ENCODE results near the gene EPHA8.

EPHA8 gene

DNA sequence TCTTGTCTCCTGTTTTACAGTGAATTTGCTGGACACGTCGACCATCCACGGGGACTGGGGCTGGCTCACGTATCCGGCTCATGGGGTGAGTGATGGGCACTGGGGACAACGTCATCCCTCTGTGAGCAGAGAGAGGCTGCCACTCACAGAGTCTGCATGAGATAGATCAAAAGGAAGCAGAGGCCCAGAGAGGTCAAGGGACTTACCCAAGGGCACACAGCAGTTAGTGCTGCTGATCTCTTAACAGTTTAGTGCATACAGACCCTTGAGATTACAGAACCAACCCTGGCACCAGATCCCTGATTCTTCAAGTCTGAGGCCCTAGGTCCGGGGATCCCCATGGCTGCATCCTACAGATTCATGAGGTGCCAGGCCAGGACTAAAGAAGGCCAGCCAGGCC lies 6.0 kb downstream of the EPHA8 start:
- Histone ChIP-seq H3K4me3 (ENCODE audit: low read depth, low read length) (no peak overlapping the region), H3K36me3 (ENCODE audit: control insufficient read depth, insufficient read depth, low read length) (no peaks in the 10 kb centered on the region), H3K27me3 (ENCODE audit: control insufficient read depth, insufficient read depth, low read length) (peaks cover 20% of the 10 kb centered on the region), H3K9me3 (ENCODE audit: control insufficient read depth, insufficient read depth, low read depth, low read length) (no peaks in the 10 kb centered on the region), H3K27ac (ENCODE audit: low read depth, low read length) (no peak overlapping the region), H3K4me1 (ENCODE audit: control insufficient read depth, insufficient read depth, low read length) (peaks cover 12% of the 10 kb centered on the region; the same call in 1 of the 2 replicates), H3K9ac (ENCODE audit: low read length) (no peak overlapping the region)

DNA sequence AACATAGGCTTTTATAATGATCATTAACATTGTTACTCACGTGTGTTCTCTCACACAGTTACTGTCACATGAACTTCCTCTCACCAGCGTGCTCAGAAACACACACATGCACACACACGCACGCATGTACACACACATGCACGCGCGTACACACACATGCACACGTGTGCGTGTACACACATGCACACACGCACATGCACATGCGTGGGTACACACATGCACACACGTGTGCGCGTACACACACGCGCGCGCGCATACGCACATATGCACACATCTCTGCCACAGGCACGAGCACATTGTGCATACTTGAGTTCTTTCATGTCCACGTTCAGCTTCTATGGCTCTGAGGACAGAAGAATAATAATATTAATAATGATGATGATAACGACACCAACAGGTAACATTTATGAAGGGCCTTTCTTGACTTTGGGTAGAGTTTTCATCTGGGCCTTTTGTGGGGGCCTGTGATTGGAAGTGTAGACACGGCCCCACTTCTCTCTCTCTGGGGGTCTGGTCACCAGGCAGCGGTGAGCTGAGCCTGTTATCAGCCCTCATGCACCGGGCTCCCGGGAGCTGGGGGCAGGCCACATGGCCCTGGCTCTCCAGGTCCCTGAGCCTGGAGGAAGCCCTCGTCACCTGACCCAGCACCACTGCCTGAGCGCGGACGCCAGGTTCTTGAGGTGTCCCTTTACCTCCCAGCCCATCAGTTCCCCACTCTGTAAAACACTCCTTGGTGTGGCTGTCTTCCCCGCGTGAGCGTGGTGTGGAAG lies 7.0 kb downstream of the EPHA8 start:
- no peak overlapping the region for H3K27ac ChIP-seq (ENCODE audit: low read depth, low read length)
- H3K9me3 ChIP-seq (ENCODE audit: control insufficient read depth, insufficient read depth, low read depth, low read length): no peaks in the 10 kb centered on the region
- H3K9ac ChIP-seq (ENCODE audit: low read length): no peak overlapping the region
- no peaks in the 10 kb centered on the region for H3K36me3 ChIP-seq (ENCODE audit: control insufficient read depth, insufficient read depth, low read length)
- peaks cover 11% of the 10 kb centered on the region; the same call in 1 of the 2 replicates for H3K27me3 ChIP-seq (ENCODE audit: control insufficient read depth, insufficient read depth, low read length)
- H3K4me1 ChIP-seq (ENCODE audit: control insufficient read depth, insufficient read depth, low read length): peaks cover 10% of the 10 kb centered on the region; the same call in 1 of the 2 replicates
- no peak overlapping the region for H3K4me3 ChIP-seq (ENCODE audit: low read depth, low read length)

DNA sequence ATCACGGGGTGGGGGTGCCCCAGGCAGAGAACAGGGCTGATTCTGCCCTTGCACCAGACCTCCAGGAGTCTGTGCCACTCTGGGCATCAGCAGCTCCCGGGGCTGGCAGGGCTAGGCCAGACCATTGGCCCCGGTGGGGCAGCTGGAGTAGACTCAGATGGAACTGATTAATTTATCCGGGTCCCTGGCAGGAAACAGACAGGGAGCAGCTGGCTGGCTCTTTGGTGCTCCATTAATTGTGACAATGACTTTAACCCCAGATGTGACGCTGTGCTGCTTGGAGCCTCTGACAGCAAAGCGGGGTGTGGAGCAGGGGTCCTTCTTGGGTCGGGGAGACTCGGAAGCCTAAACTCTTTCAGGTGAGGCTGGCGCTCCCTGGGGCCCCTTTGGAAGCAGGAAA lies 9.5 kb downstream of the EPHA8 start:
- no peaks in the 10 kb centered on the region for H3K36me3 ChIP-seq (ENCODE audit: control insufficient read depth, insufficient read depth, low read length)
- H3K4me3 ChIP-seq (ENCODE audit: low read depth, low read length): no peak overlapping the region
- no peaks in the 10 kb centered on the region for H3K27me3 ChIP-seq (ENCODE audit: control insufficient read depth, insufficient read depth, low read length)
- H3K4me1 ChIP-seq (ENCODE audit: control insufficient read depth, insufficient read depth, low read length): peaks cover 7% of the 10 kb centered on the region; the same call in 1 of the 2 replicates
- H3K27ac ChIP-seq (ENCODE audit: low read depth, low read length): no peak overlapping the region
- no peak overlapping the region for H3K9ac ChIP-seq (ENCODE audit: low read length)
- peaks cover 2% of the 10 kb centered on the region for H3K9me3 ChIP-seq (ENCODE audit: control insufficient read depth, insufficient read depth, low read depth, low read length)

DNA sequence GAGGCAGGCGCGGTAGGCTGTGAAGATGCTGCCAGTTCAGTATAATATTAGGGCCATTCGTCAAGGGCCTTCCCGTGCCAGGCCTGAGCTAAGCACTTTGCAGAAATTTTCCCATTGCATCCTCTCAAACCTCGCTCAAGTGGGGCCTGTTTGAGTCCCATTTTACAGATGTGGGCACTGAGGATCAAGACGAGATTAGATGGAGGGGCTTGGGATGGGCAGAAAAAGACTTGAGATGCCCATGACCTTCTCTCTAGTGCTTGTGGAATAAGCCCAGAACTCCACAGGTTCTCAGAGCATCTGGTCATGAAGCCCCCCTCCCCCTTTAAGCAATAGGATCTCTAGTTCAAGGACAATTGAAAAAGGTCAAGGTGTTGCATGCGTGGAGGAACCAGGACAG lies 9.9 kb downstream of the EPHA8 start:
- no peak overlapping the region for H3K27ac ChIP-seq (ENCODE audit: low read depth, low read length)
- H3K9ac ChIP-seq (ENCODE audit: low read length): no peak overlapping the region
- H3K27me3 ChIP-seq (ENCODE audit: control insufficient read depth, insufficient read depth, low read length): no peaks in the 10 kb centered on the region
- H3K36me3 ChIP-seq (ENCODE audit: control insufficient read depth, insufficient read depth, low read length): no peaks in the 10 kb centered on the region
- H3K9me3 ChIP-seq (ENCODE audit: control insufficient read depth, insufficient read depth, low read depth, low read length): peaks cover 6% of the 10 kb centered on the region
- peaks cover 7% of the 10 kb centered on the region; the same call in 1 of the 2 replicates for H3K4me1 ChIP-seq (ENCODE audit: control insufficient read depth, insufficient read depth, low read length)
- no peak overlapping the region for H3K4me3 ChIP-seq (ENCODE audit: low read depth, low read length)

DNA sequence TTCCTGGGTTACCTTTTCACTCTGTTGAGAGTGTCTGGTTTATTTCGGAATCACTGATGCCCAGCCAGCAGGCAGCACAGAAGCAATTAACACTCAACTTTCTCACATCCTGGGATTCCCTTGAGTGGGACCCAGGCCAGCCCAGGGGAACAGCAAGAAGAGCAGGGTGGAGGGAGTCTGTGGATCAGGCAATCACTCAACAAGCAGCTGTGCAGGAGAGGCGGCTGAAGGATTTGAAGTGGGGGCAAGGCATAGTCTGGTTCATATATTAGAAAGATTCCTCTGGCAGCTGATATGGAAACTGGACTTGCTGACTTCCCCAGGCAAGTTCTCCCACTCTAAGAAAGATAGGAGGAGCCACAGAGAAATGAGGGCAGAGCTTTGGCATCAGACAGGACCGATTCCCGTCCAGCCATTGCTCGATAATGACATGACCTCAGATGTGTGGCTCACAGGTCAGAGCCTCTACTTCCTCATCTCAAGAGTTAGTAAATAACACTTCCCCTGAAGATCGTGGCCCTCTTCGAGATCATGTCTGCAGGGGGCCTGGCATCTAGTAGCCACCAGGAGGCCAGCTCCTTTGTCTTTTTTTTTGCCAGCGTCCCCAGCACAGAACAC lies 12.4 kb downstream of the EPHA8 start:
- H3K36me3 ChIP-seq (ENCODE audit: control insufficient read depth, insufficient read depth, low read length): no peaks in the 10 kb centered on the region
- no peak overlapping the region for H3K27ac ChIP-seq (ENCODE audit: low read depth, low read length)
- H3K4me3 ChIP-seq (ENCODE audit: low read depth, low read length): no peak overlapping the region
- peaks cover 7% of the 10 kb centered on the region; the same call in 1 of the 2 replicates for H3K4me1 ChIP-seq (ENCODE audit: control insufficient read depth, insufficient read depth, low read length)
- H3K27me3 ChIP-seq (ENCODE audit: control insufficient read depth, insufficient read depth, low read length): no peaks in the 10 kb centered on the region
- peaks cover 16% of the 10 kb centered on the region for H3K9me3 ChIP-seq (ENCODE audit: control insufficient read depth, insufficient read depth, low read depth, low read length)
- no peak overlapping the region for H3K9ac ChIP-seq (ENCODE audit: low read length)

DNA sequence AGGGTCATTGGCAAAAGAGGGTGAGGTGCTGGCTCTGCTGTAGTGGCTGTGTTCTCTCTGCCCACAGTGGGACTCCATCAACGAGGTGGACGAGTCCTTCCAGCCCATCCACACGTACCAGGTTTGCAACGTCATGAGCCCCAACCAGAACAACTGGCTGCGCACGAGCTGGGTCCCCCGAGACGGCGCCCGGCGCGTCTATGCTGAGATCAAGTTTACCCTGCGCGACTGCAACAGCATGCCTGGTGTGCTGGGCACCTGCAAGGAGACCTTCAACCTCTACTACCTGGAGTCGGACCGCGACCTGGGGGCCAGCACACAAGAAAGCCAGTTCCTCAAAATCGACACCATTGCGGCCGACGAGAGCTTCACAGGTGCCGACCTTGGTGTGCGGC lies 12.9 kb downstream of the EPHA8 start:
- no peak overlapping the region for H3K4me3 ChIP-seq (ENCODE audit: low read depth, low read length)
- H3K4me1 ChIP-seq (ENCODE audit: control insufficient read depth, insufficient read depth, low read length): peaks cover 7% of the 10 kb centered on the region; the same call in 1 of the 2 replicates
- no peak overlapping the region for H3K27ac ChIP-seq (ENCODE audit: low read depth, low read length)
- no peaks in the 10 kb centered on the region for H3K27me3 ChIP-seq (ENCODE audit: control insufficient read depth, insufficient read depth, low read length)
- H3K36me3 ChIP-seq (ENCODE audit: control insufficient read depth, insufficient read depth, low read length): no peaks in the 10 kb centered on the region
- no peak overlapping the region for H3K9ac ChIP-seq (ENCODE audit: low read length)
- H3K9me3 ChIP-seq (ENCODE audit: control insufficient read depth, insufficient read depth, low read depth, low read length): peaks cover 16% of the 10 kb centered on the region

DNA sequence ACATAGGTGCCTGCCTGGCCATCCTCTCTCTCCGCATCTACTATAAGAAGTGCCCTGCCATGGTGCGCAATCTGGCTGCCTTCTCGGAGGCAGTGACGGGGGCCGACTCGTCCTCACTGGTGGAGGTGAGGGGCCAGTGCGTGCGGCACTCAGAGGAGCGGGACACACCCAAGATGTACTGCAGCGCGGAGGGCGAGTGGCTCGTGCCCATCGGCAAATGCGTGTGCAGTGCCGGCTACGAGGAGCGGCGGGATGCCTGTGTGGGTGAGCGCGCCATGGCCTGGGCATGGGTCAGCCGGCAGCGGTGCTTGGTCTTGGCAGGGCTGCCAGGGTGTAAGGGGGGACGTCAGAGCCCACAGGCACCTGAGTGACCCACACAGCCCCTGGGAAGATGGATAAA lies 13.3 kb downstream of the EPHA8 start:
- no peak overlapping the region for H3K27ac ChIP-seq (ENCODE audit: low read depth, low read length)
- H3K36me3 ChIP-seq (ENCODE audit: control insufficient read depth, insufficient read depth, low read length): no peaks in the 10 kb centered on the region
- no peaks in the 10 kb centered on the region for H3K27me3 ChIP-seq (ENCODE audit: control insufficient read depth, insufficient read depth, low read length)
- H3K9me3 ChIP-seq (ENCODE audit: control insufficient read depth, insufficient read depth, low read depth, low read length): peaks cover 16% of the 10 kb centered on the region
- H3K4me3 ChIP-seq (ENCODE audit: low read depth, low read length): no peak overlapping the region
- H3K9ac ChIP-seq (ENCODE audit: low read length): no peak overlapping the region
- H3K4me1 ChIP-seq (ENCODE audit: control insufficient read depth, insufficient read depth, low read length): peaks cover 7% of the 10 kb centered on the region; the same call in 1 of the 2 replicates

DNA sequence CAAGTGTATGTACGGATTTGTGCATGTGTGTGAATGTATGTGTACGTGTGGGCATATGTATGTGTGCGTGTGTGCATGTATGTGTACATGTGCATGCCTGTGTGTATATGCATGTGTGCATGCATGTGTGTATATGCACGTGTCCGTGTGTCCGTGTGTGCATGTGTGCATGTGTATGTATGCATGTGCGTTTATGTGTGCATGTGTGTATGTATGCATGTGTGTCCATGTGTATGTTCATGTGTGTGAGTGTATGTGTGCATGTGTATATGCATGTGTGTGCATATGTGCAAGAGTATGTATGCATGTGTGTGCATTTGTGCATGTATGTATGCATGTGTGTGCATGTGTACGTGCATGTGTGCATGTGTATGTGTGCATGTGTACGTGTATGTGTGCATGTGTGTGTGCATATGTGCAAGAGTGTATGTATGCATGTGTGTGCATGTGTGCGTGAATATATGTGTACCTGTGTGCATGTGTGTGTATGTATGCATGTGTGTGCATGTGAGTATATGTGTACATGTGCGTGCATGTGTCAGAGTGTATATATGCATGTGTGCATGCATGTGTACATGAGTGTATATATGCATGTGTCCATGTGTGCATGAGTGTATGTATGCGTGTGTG lies 15.6 kb downstream of the EPHA8 start:
- Histone ChIP-seq H3K36me3 (ENCODE audit: control insufficient read depth, insufficient read depth, low read length) (no peaks in the 10 kb centered on the region), H3K4me3 (ENCODE audit: low read depth, low read length) (no peak overlapping the region), H3K27me3 (ENCODE audit: control insufficient read depth, insufficient read depth, low read length) (no peaks in the 10 kb centered on the region), H3K27ac (ENCODE audit: low read depth, low read length) (no peak overlapping the region), H3K9ac (ENCODE audit: low read length) (no peak overlapping the region), H3K9me3 (ENCODE audit: control insufficient read depth, insufficient read depth, low read depth, low read length) (peaks cover 16% of the 10 kb centered on the region), H3K4me1 (ENCODE audit: control insufficient read depth, insufficient read depth, low read length) (no peaks in the 10 kb centered on the region)

DNA sequence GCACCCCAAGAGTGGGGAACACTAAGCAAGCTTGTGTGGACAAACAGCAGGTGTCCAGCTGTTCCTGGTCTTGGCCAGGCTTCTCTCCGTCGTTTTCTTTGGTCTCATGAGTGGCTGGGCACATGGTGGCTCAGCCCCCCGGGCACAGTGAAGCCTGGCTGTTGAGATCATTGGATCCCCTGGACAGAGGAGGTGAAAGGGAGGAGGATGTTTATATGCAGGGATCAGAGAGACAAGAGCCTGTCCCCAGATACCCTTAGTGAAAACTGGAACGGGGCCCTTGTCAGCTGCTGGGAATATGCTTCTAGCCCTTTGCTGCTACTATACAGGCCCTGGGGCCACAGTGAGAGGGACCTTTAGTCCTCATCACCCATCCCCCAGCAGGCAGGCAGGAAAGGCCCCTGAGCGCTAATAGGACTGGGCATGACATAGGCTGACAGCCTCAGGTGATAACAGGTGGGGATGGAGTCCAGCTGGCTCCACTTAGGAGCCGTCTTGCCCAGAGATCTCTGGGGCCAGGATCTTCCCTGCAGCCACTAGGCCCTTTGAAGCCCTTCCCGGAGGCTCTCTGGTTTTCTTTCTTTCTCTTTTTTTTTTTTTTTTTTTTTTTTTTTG lies 16.4 kb downstream of the EPHA8 start:
- Histone ChIP-seq H3K4me3 (ENCODE audit: low read depth, low read length) (no peak overlapping the region), H3K27me3 (ENCODE audit: control insufficient read depth, insufficient read depth, low read length) (no peaks in the 10 kb centered on the region), H3K36me3 (ENCODE audit: control insufficient read depth, insufficient read depth, low read length) (no peaks in the 10 kb centered on the region), H3K4me1 (ENCODE audit: control insufficient read depth, insufficient read depth, low read length) (no peaks in the 10 kb centered on the region), H3K9me3 (ENCODE audit: control insufficient read depth, insufficient read depth, low read depth, low read length) (peaks cover 16% of the 10 kb centered on the region), H3K9ac (ENCODE audit: low read length) (no peak overlapping the region), H3K27ac (ENCODE audit: low read depth, low read length) (no peak overlapping the region)

DNA sequence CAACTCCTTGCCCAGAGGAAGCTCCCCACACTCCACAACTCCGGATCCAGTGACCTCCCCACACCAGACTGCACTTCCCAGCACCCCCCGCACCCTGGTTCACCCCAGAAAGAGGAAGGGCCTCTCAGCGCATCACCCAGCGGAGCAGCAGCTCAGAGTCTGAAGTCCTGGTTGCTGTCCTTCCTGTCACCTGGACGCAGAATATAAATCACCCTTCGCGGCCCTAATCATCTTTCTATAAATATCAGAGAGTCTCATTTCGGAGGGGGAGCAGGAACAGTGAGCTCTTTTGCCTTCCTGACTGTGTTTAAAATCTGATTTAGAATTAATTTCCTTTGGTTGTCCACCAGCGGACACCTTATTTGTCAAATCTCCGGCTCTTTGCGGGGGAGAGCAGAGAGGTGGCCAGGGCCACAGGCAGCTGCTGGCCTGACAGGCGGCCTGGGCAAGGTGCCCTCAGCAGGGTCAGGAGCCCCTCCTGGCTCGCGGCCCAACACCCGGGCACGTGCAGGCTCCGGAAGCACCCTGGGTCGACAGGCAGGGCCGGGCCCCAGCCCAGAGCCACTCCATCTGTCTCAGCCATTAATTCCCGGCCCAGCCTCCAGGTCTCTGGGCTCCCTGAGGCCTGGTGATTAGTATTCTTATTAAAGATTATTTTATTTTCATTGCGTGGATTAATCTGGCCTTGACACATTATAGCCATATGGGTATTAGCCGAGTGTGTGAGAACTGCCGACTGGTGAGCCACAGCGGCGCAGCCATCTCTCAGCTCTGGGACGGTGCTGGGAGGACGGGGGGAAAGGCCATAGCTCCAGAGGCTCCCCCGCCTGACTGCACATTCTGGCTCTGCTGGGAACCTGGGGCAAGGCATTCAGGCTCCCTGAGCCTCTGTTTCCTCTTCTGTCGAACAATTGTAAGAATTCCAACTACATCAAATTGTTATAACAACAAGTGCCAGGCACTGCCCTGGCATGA lies 19.7 kb downstream of the EPHA8 start:
- Histone ChIP-seq H3K27me3 (ENCODE audit: control insufficient read depth, insufficient read depth, low read length) (no peaks in the 10 kb centered on the region), H3K36me3 (ENCODE audit: control insufficient read depth, insufficient read depth, low read length) (no peaks in the 10 kb centered on the region), H3K9ac (ENCODE audit: low read length) (no peak overlapping the region), H3K9me3 (ENCODE audit: control insufficient read depth, insufficient read depth, low read depth, low read length) (peaks cover 13% of the 10 kb centered on the region), H3K27ac (ENCODE audit: low read depth, low read length) (no peak overlapping the region), H3K4me1 (ENCODE audit: control insufficient read depth, insufficient read depth, low read length) (no peaks in the 10 kb centered on the region), H3K4me3 (ENCODE audit: low read depth, low read length) (no peak overlapping the region)

Measured in HUES6 (cell line).